Measurements from ENCODE around the gene DNLZ. TPM values are rescaled to one million over a fixed set of nuclear protein-coding genes. Genes with fewer than 3 reads are reported as not detected.
"Not testable (repeated sequence)": the region's sequence is repeated elsewhere in the genome, so short reads cannot be mapped to it uniquely, and the experiment has no call there.

The DNLZ gene
- total and polyA plus RNA-seq, 4 donors, result 2.0 to 7.1 (median 4.5) TPM

DNA sequence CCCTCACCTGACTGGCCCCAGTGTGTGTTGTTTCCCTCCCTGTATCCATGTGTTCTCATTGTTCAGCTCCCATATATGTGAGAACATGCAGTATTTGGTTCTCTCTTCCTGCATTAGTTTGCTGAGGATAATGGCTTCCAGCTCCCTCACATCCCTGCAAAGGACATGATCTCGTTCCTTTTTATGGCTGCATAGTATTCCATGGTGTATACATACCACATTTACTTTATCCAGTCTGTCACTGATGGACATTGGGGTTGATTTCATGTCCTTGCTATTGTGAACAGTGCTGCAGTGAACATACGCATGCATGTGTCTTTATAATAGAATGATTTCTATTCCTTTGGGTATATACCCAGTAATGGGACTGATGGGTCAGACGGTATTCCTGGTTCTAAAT, 43.6 kb downstream of the DNLZ start:
- DNase-seq (ENCODE audit: low spot score), result not testable (repeated sequence)

GRCh38 chr9:136319244-136319643, 44.3 kb downstream of the DNLZ start:
- H3K9me3 ChIP-seq (ENCODE audit: control insufficient read depth in 4 of 4, low read length in 3 of 4); H3K36me3 ChIP-seq (ENCODE audit: control insufficient read depth in 4 of 4, insufficient read depth in 3 of 4, low read depth in 1 of 4, low read length in 3 of 4); H3K4me3 ChIP-seq (ENCODE audit: low read depth in 1 of 3, low read length in 3 of 3); H3K4me1 ChIP-seq (ENCODE audit: control insufficient read depth in 4 of 4, insufficient read depth in 4 of 4, low read length in 3 of 4); H3K27me3 ChIP-seq (ENCODE audit: control insufficient read depth in 4 of 4, insufficient read depth in 4 of 4, low read length in 3 of 4); H3K27ac ChIP-seq (ENCODE audit: low read depth in 1 of 2, low read length in 2 of 2); DNase-seq (ENCODE audit: low spot score); H3K9ac ChIP-seq (ENCODE audit: low read depth in 1 of 2, low read length in 2 of 2): not testable (repeated sequence)
- 95% methylated on average over 14 of the region's 14 CpGs for WGBS

More for the DNA sequence above, 43.6 kb downstream of the DNLZ start:
- H3K4me3 ChIP-seq (ENCODE audit: low read depth in 1 of 3, low read length in 3 of 3); H3K9me3 ChIP-seq (ENCODE audit: control insufficient read depth in 4 of 4, low read length in 3 of 4); H3K36me3 ChIP-seq (ENCODE audit: control insufficient read depth in 4 of 4, insufficient read depth in 3 of 4, low read depth in 1 of 4, low read length in 3 of 4); H3K9ac ChIP-seq (ENCODE audit: low read depth in 1 of 2, low read length in 2 of 2); H3K27ac ChIP-seq (ENCODE audit: low read depth in 1 of 2, low read length in 2 of 2); H3K4me1 ChIP-seq (ENCODE audit: control insufficient read depth in 4 of 4, insufficient read depth in 4 of 4, low read length in 3 of 4); H3K27me3 ChIP-seq (ENCODE audit: control insufficient read depth in 4 of 4, insufficient read depth in 4 of 4, low read length in 3 of 4): not testable (repeated sequence)
- WGBS, result 91% methylated on average over 3 of the region's 3 CpGs

DNA sequence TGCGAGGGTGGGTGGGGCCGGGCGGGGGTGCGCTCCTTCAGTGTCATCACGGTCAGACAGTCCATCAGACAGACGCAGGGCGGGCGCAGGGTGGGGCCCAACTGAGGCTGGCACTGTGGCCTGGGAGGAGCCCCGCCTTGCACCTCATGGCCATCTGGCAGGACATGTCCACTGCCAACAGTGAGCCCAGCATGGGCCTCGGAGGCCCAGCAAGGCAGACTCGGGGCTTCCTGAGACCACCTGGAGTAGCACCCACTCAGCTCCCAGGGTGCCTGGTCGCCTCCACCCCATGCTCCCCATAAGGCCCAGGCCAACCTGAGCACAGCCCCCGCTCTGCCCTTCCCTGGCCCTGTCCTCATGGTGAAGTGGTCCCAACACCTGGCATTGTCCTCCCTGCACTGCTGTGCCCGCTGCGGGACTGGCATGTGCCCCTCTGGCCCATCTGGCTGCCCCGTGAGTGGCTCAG, 44.7 kb downstream of the DNLZ start:
- 87% methylated on average over 16 of the region's 16 CpGs for WGBS
- peaks cover 0 to 8% (median 5%) of the 10 kb centered on the region in 4 donors for H3K9me3 ChIP-seq (ENCODE audit: control insufficient read depth in 4 of 4, low read length in 3 of 4)
- H3K27ac ChIP-seq (ENCODE audit: low read depth in 1 of 2, low read length in 2 of 2), result no peak overlapping the region
- H3K36me3 ChIP-seq (ENCODE audit: control insufficient read depth in 4 of 4, insufficient read depth in 3 of 4, low read depth in 1 of 4, low read length in 3 of 4), result no peaks in the 10 kb centered on the region
- no peak for DNase-seq (ENCODE audit: low spot score)
- no peak overlapping the region for H3K9ac ChIP-seq (ENCODE audit: low read depth in 1 of 2, low read length in 2 of 2)
- H3K4me3 ChIP-seq (ENCODE audit: low read depth in 1 of 3, low read length in 3 of 3), result no peak overlapping the region
- no peaks in the 10 kb centered on the region for H3K27me3 ChIP-seq (ENCODE audit: control insufficient read depth in 4 of 4, insufficient read depth in 4 of 4, low read length in 3 of 4)
- no peaks in the 10 kb centered on the region for H3K4me1 ChIP-seq (ENCODE audit: control insufficient read depth in 4 of 4, insufficient read depth in 4 of 4, low read length in 3 of 4)
- TF ChIP-seq RXRA (IDR thresholded peaks at IDR 0.05) (no peak), FOXA2 (IDR thresholded peaks at IDR 0.05) (no peak), SP1 (IDR thresholded peaks at IDR 0.05) (no peak)

DNA sequence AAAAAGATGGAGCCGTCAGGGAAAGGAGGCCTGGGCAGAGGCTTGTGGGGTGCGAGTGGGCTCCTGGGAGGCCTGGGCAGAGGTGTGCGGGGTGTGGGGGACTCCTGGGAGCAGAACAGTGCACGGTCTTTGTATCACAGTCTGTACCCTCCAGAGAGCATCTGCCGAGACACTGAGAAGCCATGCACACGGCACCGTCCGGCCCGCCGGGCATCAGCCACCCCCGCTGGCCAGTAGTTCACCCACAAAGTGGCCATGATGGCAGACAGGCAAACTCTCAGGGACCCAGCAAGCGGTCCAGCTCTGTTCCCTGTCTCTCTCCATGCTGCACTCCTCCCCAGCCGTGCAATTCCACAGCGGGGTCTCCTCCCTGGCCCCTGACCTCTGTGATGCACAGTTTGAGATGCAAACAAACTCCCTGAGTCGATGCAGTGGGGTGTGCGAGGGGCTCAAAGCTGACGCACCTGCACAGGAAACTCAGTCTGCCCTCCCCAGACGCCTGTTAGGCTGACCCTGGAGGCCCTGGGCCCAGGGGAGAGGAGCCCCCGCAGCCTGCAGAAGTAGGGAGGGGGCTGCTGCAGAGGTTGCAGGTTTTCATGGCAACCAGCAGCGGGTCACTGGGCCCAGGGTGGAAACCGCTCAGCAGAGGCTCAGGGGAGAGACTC, 45.3 kb downstream of the DNLZ start:
- Histone ChIP-seq H3K9ac (ENCODE audit: low read depth in 1 of 2, low read length in 2 of 2) (no peak overlapping the region), H3K27me3 (ENCODE audit: control insufficient read depth in 4 of 4, insufficient read depth in 4 of 4, low read length in 3 of 4) (no peaks in the 10 kb centered on the region), H3K4me1 (ENCODE audit: control insufficient read depth in 4 of 4, insufficient read depth in 4 of 4, low read length in 3 of 4) (no peaks in the 10 kb centered on the region), H3K9me3 (ENCODE audit: control insufficient read depth in 4 of 4, low read length in 3 of 4) (peaks cover 0 to 8% (median 5%) of the 10 kb centered on the region in 4 donors), H3K27ac (ENCODE audit: low read depth in 1 of 2, low read length in 2 of 2) (no peak overlapping the region), H3K4me3 (ENCODE audit: low read depth in 1 of 3, low read length in 3 of 3) (no peak overlapping the region), H3K36me3 (ENCODE audit: control insufficient read depth in 4 of 4, insufficient read depth in 3 of 4, low read depth in 1 of 4, low read length in 3 of 4) (no peaks in the 10 kb centered on the region)
- WGBS, result 84% methylated on average over 21 of the region's 21 CpGs
- no peak for DNase-seq (ENCODE audit: low spot score)
- TF ChIP-seq TAF1 (conservative IDR thresholded peaks at IDR 0.05) (no peak), GABPA (IDR thresholded peaks at IDR 0.05 in 1 of 2, conservative IDR thresholded peaks at IDR 0.05 in 1 of 2) (no peak)

DNA sequence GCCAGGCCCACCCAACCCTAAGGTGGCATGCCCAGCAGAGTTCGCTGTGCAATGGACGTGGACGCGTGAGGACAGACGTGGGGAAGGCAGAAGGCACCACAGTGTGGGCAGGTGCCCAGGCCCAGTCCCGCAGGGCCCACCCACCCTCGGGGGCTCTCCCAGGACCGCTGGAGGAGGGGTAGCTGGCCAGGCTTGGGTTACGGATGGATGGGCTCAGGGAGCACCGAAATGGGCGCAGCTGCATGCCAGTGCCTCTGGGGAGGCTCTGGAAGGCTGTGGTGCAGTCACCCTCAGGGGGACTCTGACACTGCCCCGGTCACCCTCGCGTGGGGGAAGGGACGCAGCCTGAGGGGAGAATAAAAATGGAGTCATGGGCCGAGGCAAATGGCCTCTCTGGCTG, 45.8 kb downstream of the DNLZ start:
- Histone ChIP-seq H3K9ac (ENCODE audit: low read depth in 1 of 2, low read length in 2 of 2) (no peak overlapping the region), H3K36me3 (ENCODE audit: control insufficient read depth in 4 of 4, insufficient read depth in 3 of 4, low read depth in 1 of 4, low read length in 3 of 4) (no peaks in the 10 kb centered on the region), H3K9me3 (ENCODE audit: control insufficient read depth in 4 of 4, low read length in 3 of 4) (peaks cover 0 to 8% (median 5%) of the 10 kb centered on the region in 4 donors), H3K27ac (ENCODE audit: low read depth in 1 of 2, low read length in 2 of 2) (no peak overlapping the region), H3K27me3 (ENCODE audit: control insufficient read depth in 4 of 4, insufficient read depth in 4 of 4, low read length in 3 of 4) (no peaks in the 10 kb centered on the region), H3K4me1 (ENCODE audit: control insufficient read depth in 4 of 4, insufficient read depth in 4 of 4, low read length in 3 of 4) (no peaks in the 10 kb centered on the region), H3K4me3 (ENCODE audit: low read depth in 1 of 3, low read length in 3 of 3) (no peak overlapping the region)
- no peak for DNase-seq (ENCODE audit: low spot score)
- 86% methylated on average over 16 of the region's 16 CpGs for whole genome bisulfite sequencing
- TF ChIP-seq SP1 (IDR thresholded peaks at IDR 0.05) (no peak), YY1 (IDR thresholded peaks at IDR 0.05) (no peak), REST (IDR thresholded peaks at IDR 0.05) (no peak), ZBTB33 (IDR thresholded peaks at IDR 0.05) (no peak), RAD21 (IDR thresholded peaks at IDR 0.05) (no peak), JUND (IDR thresholded peaks at IDR 0.05) (no peak), RXRA (IDR thresholded peaks at IDR 0.05) (no peak), EGR1 (IDR thresholded peaks at IDR 0.05; ENCODE audit: low read depth in 2 of 2) (no peak), ATF3 (IDR thresholded peaks at IDR 0.05) (no peak), FOXA2 (IDR thresholded peaks at IDR 0.05) (no peak), TAF1 (conservative IDR thresholded peaks at IDR 0.05) (no peak), NR2F2 (IDR thresholded peaks at IDR 0.05) (no peak)
